ENCODE data around the gene NUBPL. TPM values are rescaled to one million over a fixed set of nuclear protein-coding genes. Genes with fewer than 3 reads are reported as not detected.

The NUBPL gene
- total RNA-seq, 4 donors from 2014 or later = 4.6 to 8.8 (median 7.7) TPM

GRCh38 chr14:31718585-31718984, 157.4 kb downstream of the NUBPL start:
- no peaks in the 10 kb centered on the region for H3K4me1 ChIP-seq
- no peak overlapping the region for H3K4me3 ChIP-seq
- no peak for TF ChIP-seq POLR2A (IDR thresholded peaks at IDR 0.05)
- TF ChIP-seq, protein P1, sequence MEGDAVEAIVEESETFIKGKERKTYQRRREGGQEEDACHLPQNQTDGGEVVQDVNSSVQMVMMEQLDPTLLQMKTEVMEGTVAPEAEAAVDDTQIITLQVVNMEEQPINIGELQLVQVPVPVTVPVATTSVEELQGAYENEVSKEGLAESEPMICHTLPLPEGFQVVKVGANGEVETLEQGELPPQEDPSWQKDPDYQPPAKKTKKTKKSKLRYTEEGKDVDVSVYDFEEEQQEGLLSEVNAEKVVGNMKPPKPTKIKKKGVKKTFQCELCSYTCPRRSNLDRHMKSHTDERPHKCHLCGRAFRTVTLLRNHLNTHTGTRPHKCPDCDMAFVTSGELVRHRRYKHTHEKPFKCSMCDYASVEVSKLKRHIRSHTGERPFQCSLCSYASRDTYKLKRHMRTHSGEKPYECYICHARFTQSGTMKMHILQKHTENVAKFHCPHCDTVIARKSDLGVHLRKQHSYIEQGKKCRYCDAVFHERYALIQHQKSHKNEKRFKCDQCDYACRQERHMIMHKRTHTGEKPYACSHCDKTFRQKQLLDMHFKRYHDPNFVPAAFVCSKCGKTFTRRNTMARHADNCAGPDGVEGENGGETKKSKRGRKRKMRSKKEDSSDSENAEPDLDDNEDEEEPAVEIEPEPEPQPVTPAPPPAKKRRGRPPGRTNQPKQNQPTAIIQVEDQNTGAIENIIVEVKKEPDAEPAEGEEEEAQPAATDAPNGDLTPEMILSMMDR (IDR thresholded peaks at IDR 0.05) = no peak
- H3K27ac ChIP-seq = no peak overlapping the region
- no peaks in the 10 kb centered on the region for H3K27me3 ChIP-seq
- DNase-seq = no peak
- H3K9me3 ChIP-seq = no peaks in the 10 kb centered on the region
- no peaks in the 10 kb centered on the region for H3K36me3 ChIP-seq

DNA sequence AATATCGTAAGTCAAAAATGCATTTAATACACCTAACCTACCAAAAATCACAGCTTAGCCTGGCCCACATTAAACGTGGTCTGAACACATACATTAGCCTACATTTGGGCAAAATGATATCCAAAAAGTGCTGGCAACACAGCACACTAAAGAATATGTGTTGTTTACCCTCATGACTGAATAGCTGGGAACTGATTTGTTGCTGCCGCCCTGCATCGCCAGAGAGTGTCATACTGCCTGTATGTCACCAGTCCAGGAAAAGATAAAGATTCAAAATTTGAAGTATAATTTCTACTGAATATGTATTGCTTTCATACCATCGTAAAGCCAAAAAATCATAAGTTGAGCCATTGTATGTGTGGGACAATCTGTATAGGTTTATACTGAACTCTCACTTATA, 157.8 kb downstream of the NUBPL start:
- H3K4me1 ChIP-seq = no peaks in the 10 kb centered on the region
- H3K36me3 ChIP-seq = no peaks in the 10 kb centered on the region
- H3K9me3 ChIP-seq = no peaks in the 10 kb centered on the region
- H3K27me3 ChIP-seq = no peaks in the 10 kb centered on the region
- no peak for DNase-seq
- H3K4me3 ChIP-seq = no peak overlapping the region
- H3K27ac ChIP-seq = no peak overlapping the region
- no peak for TF ChIP-seq POLR2A (IDR thresholded peaks at IDR 0.05)
- TF ChIP-seq, protein P1 (IDR thresholded peaks at IDR 0.05) = no peak

DNA sequence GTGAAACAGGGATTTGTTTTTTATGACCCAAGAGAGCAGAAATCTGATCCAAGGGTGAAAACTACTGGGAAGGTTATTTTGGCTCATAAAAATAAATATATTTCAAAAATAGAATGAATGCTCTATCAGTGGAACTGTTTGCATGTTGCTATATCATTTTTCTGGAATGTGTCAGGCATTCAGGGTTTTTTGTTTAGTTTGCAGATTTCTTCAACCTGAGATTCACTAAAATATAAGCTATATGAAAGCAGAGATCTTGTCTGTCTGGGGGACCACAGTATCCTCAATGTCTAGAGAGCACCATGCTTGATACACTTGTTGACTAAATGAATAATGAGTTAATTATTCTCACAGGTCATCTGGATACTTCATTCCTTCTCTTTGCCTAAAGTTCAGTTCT, 165.1 kb downstream of the NUBPL start:
- DNase-seq = no peak
- no peak overlapping the region for H3K4me3 ChIP-seq
- TF ChIP-seq, protein P1 (IDR thresholded peaks at IDR 0.05) = no peak
- TF ChIP-seq POLR2A (IDR thresholded peaks at IDR 0.05) = no peak
- H3K36me3 ChIP-seq = no peaks in the 10 kb centered on the region
- H3K4me1 ChIP-seq = no peaks in the 10 kb centered on the region
- H3K27ac ChIP-seq = no peak overlapping the region
- H3K27me3 ChIP-seq = no peaks in the 10 kb centered on the region
- H3K9me3 ChIP-seq = peaks cover 0 to 2% (median 0%) of the 10 kb centered on the region in 4 donors

- H3K36me3 ChIP-seq = no peaks in the 10 kb centered on the region
- no peak for DNase-seq
- H3K4me1 ChIP-seq = no peaks in the 10 kb centered on the region
- no peak overlapping the region for H3K27ac ChIP-seq
- no peak overlapping the region for H3K4me3 ChIP-seq
- peaks cover 0 to 4% (median 0%) of the 10 kb centered on the region in 4 donors for H3K9me3 ChIP-seq
- no peaks in the 10 kb centered on the region for H3K27me3 ChIP-seq
- TF ChIP-seq, protein P1 (IDR thresholded peaks at IDR 0.05) = no peak
- no peak for TF ChIP-seq POLR2A (IDR thresholded peaks at IDR 0.05)
Observed at GRCh38 chr14:31727797-31728196, 166.6 kb downstream of the NUBPL start.

- Histone ChIP-seq H3K27me3 (no peaks in the 10 kb centered on the region), H3K4me1 (no peaks in the 10 kb centered on the region), H3K9me3 (peaks cover 0 to 2% (median 0%) of the 10 kb centered on the region in 4 donors), H3K27ac (no peak overlapping the region), H3K36me3 (no peaks in the 10 kb centered on the region), H3K4me3 (no peak overlapping the region)
- DNase-seq = no peak
- TF ChIP-seq, protein P1 (IDR thresholded peaks at IDR 0.05) = no peak
- TF ChIP-seq POLR2A (IDR thresholded peaks at IDR 0.05) = no peak
Observed at GRCh38 chr14:31740688-31741087, 179.5 kb downstream of the NUBPL start.

GRCh38 chr14:31745741-31746140, 184.5 kb downstream of the NUBPL start:
- peaks cover 0 to 11% (median 2%) of the 10 kb centered on the region in 4 donors for H3K9me3 ChIP-seq
- no peak overlapping the region for H3K27ac ChIP-seq
- no peaks in the 10 kb centered on the region for H3K4me1 ChIP-seq
- no peaks in the 10 kb centered on the region for H3K36me3 ChIP-seq
- no peak overlapping the region for H3K4me3 ChIP-seq
- H3K27me3 ChIP-seq = no peaks in the 10 kb centered on the region
- TF ChIP-seq POLR2A (IDR thresholded peaks at IDR 0.05) = no peak
- TF ChIP-seq, protein P1 (IDR thresholded peaks at IDR 0.05) = no peak
- DNase-seq = no peak

Measured in Peyer's patch (tissue), 4 donors.